OCI-LY7 (cell line): ENCODE measurements around the gene CA7. TPM values are rescaled to one million over a fixed set of nuclear protein-coding genes. Genes with fewer than 3 reads are reported as not detected.

Source experiments
- BruUV-seq: library from RNA; stranded (reverse); fragments of 400-500 nt; replicated peaks from 2 replicates; lab custom pipeline; 2021; lab: Mats Ljungman, UMichigan
- CTCF ChIA-PET: fragments of 300-600 bp; sonication (Branson Sonifier 250); formaldehyde crosslinking; loops from one replicate; lab custom pipeline; 2022; ENCODE audit warnings: antibody characterized with exemption; ENCODE audit not compliant: unreplicated experiment; lab: Charles Lee
- POLR2A ChIA-PET: fragments of 300-600 bp; sonication (Branson Sonifier 250); formaldehyde crosslinking; loops from one replicate; lab custom pipeline; 2022; ENCODE audit warnings: antibody characterized with exemption; lab: Charles Lee
- DNase-seq: peaks from one replicate; pipeline ENCODE4 v3.0.0-alpha.2; 2015; ENCODE audit warnings: low spot score
- H2AFZ ChIP-seq: fragments of 200-600 bp; sonication (generic), shearing (Covaris generic); 2 replicates; pipeline ENCODE4 v1.6.1; 2014; ENCODE audit warnings: mild to moderate bottlenecking, antibody characterized with exemption, low read length, moderate library complexity
- H3K27ac ChIP-seq: fragments of 200-600 bp; sonication (generic); 2 replicates; pipeline ENCODE4 v1.5.1; 2014; ENCODE audit warnings: mixed run types, low read depth, mild to moderate bottlenecking, moderate library complexity, low read length, inconsistent platforms; ENCODE audit not compliant: poor library complexity, severe bottlenecking
- H3K36me3 ChIP-seq: fragments of 200-600 bp; sonication (generic); 2 replicates; pipeline ENCODE4 v1.6.1; 2014; ENCODE audit warnings: mild to moderate bottlenecking, antibody characterized with exemption, low read length, moderate library complexity, mixed read lengths; ENCODE audit not compliant: insufficient read depth
- H3K4me1 ChIP-seq: fragments of 200-600 bp; sonication (generic); 2 replicates; pipeline ENCODE4 v1.5.1; 2014; ENCODE audit warnings: mild to moderate bottlenecking, low read length; ENCODE audit not compliant: insufficient read depth, poor library complexity, severe bottlenecking
- H3K4me2 ChIP-seq: fragments of 200-600 bp; sonication (generic); 2 replicates; pipeline ENCODE4 v1.6.1; 2014; ENCODE audit warnings: mild to moderate bottlenecking, low read length
- H3K4me3 ChIP-seq: fragments of 200-600 bp; sonication (generic); 2 replicates; pipeline ENCODE4 v1.5.1; 2014; ENCODE audit warnings: mild to moderate bottlenecking, low read depth, low read length; ENCODE audit not compliant: poor library complexity, severe bottlenecking
- H3K79me2 ChIP-seq: fragments of 200-600 bp; sonication (generic); 2 replicates; pipeline ENCODE4 v1.6.1; 2016; ENCODE audit warnings: low read depth, mild to moderate bottlenecking, low read length, moderate library complexity, mixed read lengths; ENCODE audit not compliant: insufficient read depth
- H3K9me2 ChIP-seq: fragments of 200-600 bp; sonication (generic); 2 replicates; pipeline ENCODE4 v1.6.1; 2016; ENCODE audit warnings: mild to moderate bottlenecking, low read length, mixed read lengths; ENCODE audit not compliant: insufficient read depth
- H3K9me3 ChIP-seq: fragments of 200-600 bp; sonication (generic); 2 replicates; pipeline ENCODE4 v1.6.1; 2014; ENCODE audit warnings: mild to moderate bottlenecking, mixed run types, low read length, mixed read lengths
- H4K20me1 ChIP-seq: fragments of 200-600 bp; sonication (generic); 2 replicates; pipeline ENCODE4 v1.6.1; 2014; ENCODE audit warnings: mild to moderate bottlenecking, antibody characterized with exemption, low read length, moderate library complexity, mixed read lengths; ENCODE audit not compliant: insufficient read depth
- EZH2phosphoT487 ChIP-seq: fragments of 200-600 bp; sonication (generic); IDR thresholded peaks from 2 replicates; pipeline ENCODE4 v1.6.1; 2018; ENCODE audit warnings: low read depth, borderline replicate concordance, mild to moderate bottlenecking, mixed run types, antibody characterized with exemption, low read length, moderate library complexity, mixed read lengths
- intact Hi-C: fragments of 100-400 bp; cut with micrococcal nuclease; formaldehyde crosslinking; loops from one replicate; pipeline ENCODE4 v1.10.0; 2022; ENCODE audit not compliant: unreplicated experiment
- total RNA-seq, 2 experiments: library from RNA; depleted of rRNA in 1 of 2; stranded (reverse); fragments of >200 nt in 1 of 2; shearing (Covaris generic) in 1 of 2; gene quantifications; 2 replicates each; pipeline ENCODE4 v1.2.3, GENCODE V29; 2014 to 2022
- TF ChIP-seq, protein P1 (sequence below): fragments of 200-600 bp; sonication (generic); conservative IDR thresholded peaks from 2 replicates; pipeline ENCODE4 v1.5.1; 2014; ENCODE audit warnings: mild to moderate bottlenecking, antibody characterized with exemption, low read length, moderate library complexity, mixed read lengths

Gene CA7
- total RNA-seq, 2 experiments from 2014 or later: not detected

DNA sequence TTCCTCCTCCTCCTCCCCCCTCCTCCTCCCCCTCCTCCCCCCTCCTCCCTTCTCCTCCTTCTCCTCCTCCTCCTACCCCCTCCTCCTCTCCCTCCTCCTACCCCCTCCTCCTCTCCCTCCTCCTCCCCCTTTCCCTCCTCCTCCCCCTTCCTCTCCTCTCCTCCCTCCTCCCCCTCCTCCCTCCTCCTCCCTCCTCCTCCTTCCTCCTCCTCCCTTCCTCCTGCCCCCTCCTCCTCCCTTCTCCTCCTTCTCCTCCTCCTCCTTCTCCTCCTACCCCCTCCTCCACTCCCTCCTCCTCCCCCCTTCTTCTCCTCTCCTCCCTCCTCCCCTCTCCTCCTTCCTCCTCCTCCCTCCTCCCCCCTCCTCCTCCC, 29.5 kb downstream of the CA7 start:
- BruUV-seq: no TSS peak
- Histone ChIP-seq H2AFZ (no peak overlapping the region), H3K4me1 (peaks cover 42% of the 10 kb centered on the region), H4K20me1 (no peaks in the 10 kb centered on the region), H3K79me2 (no peaks in the 10 kb centered on the region), H3K36me3 (no peaks in the 10 kb centered on the region), H3K9me2 (no peaks in the 10 kb centered on the region), H3K4me2 (no peak overlapping the region; the same call in 1 of the 2 replicates), H3K9me3 (peaks cover 6% of the 10 kb centered on the region; the same call in 1 of the 2 replicates), H3K4me3 (peak overlapping the region; percentile 37), H3K27ac (peak overlapping the region; percentile 42)
- POLR2A ChIA-PET: interaction anchor here (0.5 to 1.1 kb wide), 2 partner anchors 9 to 136 kb away, joined by 3 to 4 read pairs; no protein-coding TSS in a partner anchor
- no peak for DNase-seq
- CTCF ChIA-PET: interaction anchor here (1.6 kb wide), 1 partner anchor 43 kb away, joined by 6 read pairs; the partner anchor contains the start of gene NAE1
- TF ChIP-seq EZH2phosphoT487: no peak
- TF ChIP-seq, protein P1, sequence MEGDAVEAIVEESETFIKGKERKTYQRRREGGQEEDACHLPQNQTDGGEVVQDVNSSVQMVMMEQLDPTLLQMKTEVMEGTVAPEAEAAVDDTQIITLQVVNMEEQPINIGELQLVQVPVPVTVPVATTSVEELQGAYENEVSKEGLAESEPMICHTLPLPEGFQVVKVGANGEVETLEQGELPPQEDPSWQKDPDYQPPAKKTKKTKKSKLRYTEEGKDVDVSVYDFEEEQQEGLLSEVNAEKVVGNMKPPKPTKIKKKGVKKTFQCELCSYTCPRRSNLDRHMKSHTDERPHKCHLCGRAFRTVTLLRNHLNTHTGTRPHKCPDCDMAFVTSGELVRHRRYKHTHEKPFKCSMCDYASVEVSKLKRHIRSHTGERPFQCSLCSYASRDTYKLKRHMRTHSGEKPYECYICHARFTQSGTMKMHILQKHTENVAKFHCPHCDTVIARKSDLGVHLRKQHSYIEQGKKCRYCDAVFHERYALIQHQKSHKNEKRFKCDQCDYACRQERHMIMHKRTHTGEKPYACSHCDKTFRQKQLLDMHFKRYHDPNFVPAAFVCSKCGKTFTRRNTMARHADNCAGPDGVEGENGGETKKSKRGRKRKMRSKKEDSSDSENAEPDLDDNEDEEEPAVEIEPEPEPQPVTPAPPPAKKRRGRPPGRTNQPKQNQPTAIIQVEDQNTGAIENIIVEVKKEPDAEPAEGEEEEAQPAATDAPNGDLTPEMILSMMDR: no peak
- intact Hi-C loops: loop anchor here (2.0 kb wide), 3 partner anchors 43 to 467 kb away; partner anchors contain the start of gene NAE1

DNA sequence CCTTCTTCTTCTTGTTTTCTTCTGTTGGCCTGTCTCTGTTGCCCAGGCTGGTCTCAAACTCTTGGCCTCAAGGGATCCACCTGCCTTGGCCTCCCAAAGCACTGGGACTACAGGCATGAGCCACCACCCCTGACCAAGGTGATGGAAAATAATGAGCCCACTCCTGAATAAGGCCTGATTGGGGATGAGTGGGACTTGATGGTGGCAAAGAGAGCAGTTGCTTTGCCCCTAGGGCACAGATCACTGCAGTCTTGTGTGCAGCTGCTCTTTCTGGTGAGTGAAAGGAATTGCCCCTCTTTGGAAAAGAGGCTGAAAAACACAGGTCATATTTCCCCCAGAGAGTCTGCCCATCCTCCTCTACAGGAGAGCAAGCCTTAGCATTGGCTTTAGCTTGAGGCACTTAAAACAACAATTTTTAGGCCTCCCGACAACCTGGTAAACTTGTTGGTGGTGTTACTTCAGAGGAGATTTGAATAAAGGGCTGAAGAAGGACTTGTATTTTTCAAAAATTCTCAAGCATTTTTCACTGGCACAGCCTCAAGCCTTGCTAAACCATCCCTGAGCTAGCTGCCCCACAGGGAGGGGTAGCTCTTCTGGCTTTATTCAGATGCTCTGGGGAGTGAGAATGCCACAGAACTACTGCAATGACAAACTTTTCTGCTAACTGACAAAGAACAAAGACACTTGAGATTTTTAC, 30.0 kb downstream of the CA7 start:
- H4K20me1 ChIP-seq: no peaks in the 10 kb centered on the region
- no peak overlapping the region for H3K4me3 ChIP-seq
- H3K79me2 ChIP-seq: no peaks in the 10 kb centered on the region
- no peaks in the 10 kb centered on the region for H3K9me2 ChIP-seq
- no peaks in the 10 kb centered on the region for H3K36me3 ChIP-seq
- peak overlapping the region; percentile 58 for H3K27ac ChIP-seq
- DNase-seq: peak; percentile 15
- BruUV-seq: no TSS peak
- POLR2A ChIA-PET: interaction anchor here (0.5 to 1.1 kb wide), 3 partner anchors 53 to 180 kb away, joined by 3 to 4 read pairs (median 3); no protein-coding TSS in a partner anchor
- H3K4me1 ChIP-seq: peaks cover 44% of the 10 kb centered on the region
- peaks cover 6% of the 10 kb centered on the region; the same call in 1 of the 2 replicates for H3K9me3 ChIP-seq
- CTCF ChIA-PET: interaction anchor here (0.6 kb wide), 3 partner anchors 122 to 212 kb away, joined by 3 to 5 read pairs (median 4); no protein-coding TSS in a partner anchor
- no peak overlapping the region for H3K4me2 ChIP-seq
- TF ChIP-seq EZH2phosphoT487: no peak
- TF ChIP-seq, protein P1: no peak
- peak overlapping the region; percentile 59; the same call in 1 of the 2 replicates for H2AFZ ChIP-seq
- intact Hi-C loops: no loop called here
